ENCODE data around the gene C8G. TPM values are rescaled to one million over a fixed set of nuclear protein-coding genes. Genes with fewer than 3 reads are reported as not detected.

The C8G gene
- total and polyA plus RNA-seq, 2 of the 8 experiments (the other 6 are each of a cell fraction or from before 2014, with no cell fraction given) = 0.62 to 0.80 TPM

GRCh38 chr9:136975644-136976043 lies 30.6 kb downstream of the C8G start (continued):
- peak in 1 of 2 experiments; percentile 64; a peak in 1 of 4 replicates for TF ChIP-seq SIN3A (conservative IDR thresholded peaks at IDR 0.05 in 1 of 2, IDR thresholded peaks at IDR 0.05 in 1 of 2; ENCODE audit: low read depth in 1 of 2, low read length in 2 of 2)
- TF ChIP-seq YY1 (IDR thresholded peaks at IDR 0.05; ENCODE audit: low read depth, low read length) = peak; percentile 15; the same call in 1 of the 2 replicates
- peak; percentile 65 to 83 for TF ChIP-seq RAD21 (IDR thresholded peaks at IDR 0.05 in 1 of 2, conservative IDR thresholded peaks at IDR 0.05 in 1 of 2; ENCODE audit: low read depth in 2 of 2, low read length in 2 of 2)
